HG03571 (cell line): ENCODE results near the gene CNKSR3.

Source experiments
- ATAC-seq: cut with Tn5 transposase; IDR thresholded peaks from one replicate; pipeline ENCODE4 v1.9.1; 2021; ENCODE audit not compliant: unreplicated experiment

Gene CNKSR3

DNA sequence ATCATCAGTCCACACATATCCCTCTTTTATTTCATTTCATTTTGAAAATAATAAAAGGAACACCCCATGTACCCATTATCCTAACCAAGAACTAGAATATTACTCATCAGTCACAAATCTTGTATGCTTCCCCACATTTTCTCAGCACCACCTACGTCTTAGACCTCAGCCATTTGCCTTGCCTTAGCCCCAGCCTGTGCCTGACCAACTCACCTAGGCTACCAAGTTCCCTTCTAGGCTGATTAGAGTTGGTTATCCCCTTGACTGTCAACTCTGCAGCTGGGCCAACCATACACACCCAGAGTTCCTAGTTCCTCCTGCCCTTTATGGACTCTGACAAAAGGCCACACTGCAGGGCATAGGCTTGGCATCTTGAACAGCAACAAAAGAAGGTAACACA is 120.5 kb downstream of the CNKSR3 start:
- ATAC-seq, result no peak

DNA sequence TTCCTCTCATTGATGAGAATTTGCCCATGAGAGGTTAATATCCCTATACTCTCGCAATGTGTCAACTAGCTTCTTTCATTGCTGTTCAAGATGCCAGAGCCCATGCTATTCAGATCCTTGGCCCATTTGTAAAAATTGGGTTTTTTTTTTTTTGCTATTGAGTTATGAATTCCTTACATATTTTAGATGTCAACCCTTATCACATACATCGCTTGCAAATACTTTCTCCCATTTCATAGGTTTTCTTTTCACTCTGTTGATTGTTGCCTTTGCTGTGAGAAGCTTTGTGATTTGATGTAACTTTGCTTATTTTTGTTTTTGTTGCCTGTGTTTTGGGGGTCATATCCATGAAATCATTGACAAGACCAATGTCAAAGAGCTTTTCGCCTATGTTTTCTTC is 121.7 kb downstream of the CNKSR3 start:
- ATAC-seq, result no peak

DNA sequence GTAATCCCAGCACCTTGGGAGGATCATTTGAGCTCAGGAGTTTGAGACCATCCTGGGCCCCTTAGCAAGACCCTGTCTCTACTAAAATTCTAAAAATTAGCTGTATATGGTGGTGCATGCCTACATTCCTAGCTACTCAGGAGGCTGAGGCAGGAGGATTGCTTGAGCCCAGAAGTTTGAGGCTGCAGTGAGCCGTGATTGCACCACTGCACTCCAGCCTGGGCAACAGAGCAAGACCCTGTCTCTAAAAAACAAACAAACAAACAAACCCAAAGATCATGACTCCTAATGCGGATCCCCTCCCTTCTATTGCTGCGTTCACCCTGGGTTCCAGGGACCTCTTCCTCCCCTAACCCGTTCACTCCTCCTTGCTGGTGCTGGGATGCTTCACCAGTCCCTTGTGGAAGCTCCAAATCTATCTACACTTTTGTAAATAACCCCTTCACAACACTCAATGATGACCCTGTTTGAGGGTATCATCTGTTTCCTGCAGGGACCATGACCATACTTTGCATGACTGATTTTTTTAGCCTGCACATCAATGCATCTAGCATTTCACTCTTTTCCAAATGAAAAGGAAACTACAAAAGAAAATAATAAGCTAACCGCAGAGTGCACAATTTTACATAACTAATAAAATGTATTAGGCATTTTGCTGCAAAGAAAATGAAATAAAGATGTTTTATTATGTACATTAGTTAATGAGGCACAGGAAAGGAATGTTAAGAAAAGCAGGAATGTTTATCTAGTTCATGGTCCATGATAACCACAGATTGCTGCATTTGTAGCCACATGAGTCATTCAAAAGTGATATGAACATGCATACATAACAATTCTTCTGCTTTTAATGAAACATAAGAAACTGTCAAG is 123.4 kb downstream of the CNKSR3 start:
- no peak for ATAC-seq

DNA sequence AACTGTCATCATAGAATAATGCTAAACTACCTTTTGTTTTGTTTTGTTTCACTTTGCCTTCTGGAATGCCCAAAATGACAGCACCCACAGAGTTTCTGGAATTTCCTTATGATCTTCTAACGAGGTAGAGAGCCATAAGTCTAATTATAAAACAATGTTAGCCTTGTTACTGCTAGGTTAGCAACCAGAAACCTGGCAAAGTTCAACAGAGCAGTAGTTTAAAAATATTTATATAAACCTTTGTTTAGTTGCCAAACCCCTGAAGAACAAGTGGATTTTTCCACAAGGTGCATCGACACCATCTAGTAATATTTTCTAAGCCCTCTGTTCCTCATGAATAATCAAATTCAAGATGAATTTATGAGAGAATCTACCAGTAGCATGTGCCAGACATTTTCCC is 126.3 kb downstream of the CNKSR3 start:
- ATAC-seq, result no peak

DNA sequence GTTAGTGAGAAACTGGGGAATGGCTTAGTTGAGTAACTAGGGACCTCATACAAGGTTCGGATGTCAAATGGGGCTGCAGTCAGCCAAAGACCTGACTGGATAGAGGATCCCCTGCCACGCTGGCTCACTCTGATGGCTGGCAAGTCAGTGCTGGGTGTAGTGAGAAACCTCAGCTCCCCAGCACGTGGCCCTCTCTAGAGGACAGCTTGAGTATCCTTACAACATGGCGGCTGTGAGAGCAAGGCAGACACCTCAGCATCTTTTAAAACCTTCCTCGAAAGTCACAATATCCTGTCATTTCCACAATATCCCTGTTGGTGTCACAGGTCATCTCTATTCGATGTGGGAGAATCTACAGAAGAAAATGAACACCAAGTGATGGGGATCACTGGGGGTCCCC is 127.2 kb downstream of the CNKSR3 start:
- no peak for ATAC-seq

DNA sequence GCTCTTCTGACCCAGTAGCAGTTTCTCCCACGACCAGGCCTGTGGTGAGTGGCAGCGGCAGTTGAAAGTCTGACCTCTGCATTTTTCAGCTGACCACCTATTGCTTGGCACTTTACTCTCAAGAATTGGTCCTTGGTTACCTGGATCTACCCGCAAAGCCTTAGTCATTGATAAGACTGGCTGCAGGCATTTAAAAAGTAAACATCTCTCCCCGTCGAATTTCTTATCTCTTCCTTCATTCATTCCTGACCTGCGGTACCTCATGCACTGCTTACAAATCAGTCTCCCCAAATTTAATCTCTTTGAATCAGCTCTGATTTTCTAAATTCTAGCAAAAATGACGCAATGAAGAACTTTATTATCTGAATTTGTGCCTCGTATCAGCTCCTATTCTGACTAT is 127.7 kb downstream of the CNKSR3 start:
- ATAC-seq, result no peak

DNA sequence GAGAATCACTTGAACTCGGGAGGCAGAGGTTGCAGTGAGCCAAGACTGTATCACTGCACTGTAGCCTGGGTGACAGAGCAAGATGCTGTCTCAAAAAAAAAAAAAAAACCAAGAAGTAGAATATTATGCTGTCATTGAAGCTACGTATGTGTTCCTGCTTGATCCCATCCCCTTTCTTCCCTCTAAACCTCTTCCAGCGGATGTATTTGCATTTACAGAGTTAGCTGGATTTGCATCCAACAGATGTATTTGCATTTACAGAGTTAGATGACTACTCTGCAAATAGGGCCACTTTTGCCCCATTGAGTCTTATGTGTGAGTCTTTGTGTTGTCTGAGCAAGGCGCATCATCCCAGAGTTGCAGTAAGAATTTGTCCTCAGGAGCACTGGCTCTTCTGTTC is 128.9 kb downstream of the CNKSR3 start:
- ATAC-seq, result no peak

DNA sequence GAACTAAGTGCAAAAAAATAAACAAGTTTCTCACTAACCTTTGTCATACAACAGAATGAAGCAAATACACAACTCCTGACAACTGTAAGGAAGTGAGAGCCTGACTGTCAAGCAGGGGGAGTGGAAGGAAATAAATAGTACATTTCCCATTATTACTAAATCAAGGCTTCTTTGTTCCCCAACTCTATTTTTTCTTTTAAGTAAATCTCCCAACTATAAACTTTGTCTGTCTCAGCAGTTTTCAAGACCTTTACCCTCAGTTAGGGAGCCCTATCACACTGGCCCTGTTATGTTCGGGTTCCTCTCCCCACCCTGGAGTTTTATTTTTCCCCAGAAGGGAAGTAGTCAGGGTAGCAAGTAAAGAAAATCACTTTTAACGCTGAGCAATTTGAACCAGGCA is 129.7 kb downstream of the CNKSR3 start:
- ATAC-seq, result no peak

DNA sequence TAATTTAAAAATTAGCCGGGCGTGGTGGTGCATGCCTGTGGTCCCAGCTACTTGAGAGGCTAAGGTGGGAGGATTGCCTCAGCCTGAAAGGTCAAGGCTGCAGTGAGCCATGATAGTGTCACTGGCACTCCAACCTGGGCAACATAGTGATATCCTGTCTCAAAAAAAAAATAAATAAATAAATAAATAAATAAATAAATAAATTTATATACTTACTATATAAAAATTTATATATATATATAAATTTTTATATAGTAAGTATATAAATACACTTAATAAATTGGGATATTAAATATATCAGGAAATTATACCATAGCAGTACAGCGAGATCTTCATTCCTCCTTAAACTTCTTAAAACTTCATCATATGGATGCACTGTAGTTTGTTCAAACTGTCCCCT is 130.9 kb downstream of the CNKSR3 start:
- no peak for ATAC-seq

DNA sequence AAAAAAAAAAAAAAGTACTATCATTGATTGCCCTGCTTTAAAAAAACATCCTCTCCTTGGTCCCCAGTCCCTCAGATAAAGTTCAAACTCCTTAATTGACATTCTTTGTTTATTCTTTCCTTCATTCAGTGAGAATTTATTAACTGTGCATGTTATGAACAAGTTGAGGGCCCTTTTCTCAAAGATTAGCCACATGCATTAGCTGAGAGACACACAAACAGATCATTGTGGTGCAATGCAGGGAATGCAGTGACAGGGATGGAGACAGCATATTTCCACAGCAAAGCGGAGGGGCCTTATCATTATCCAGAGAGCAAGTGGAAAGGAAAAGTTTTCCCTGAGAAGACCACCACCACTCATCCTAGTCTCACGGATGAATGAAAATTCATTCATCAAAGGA is 132.0 kb downstream of the CNKSR3 start:
- ATAC-seq, result no peak

DNA sequence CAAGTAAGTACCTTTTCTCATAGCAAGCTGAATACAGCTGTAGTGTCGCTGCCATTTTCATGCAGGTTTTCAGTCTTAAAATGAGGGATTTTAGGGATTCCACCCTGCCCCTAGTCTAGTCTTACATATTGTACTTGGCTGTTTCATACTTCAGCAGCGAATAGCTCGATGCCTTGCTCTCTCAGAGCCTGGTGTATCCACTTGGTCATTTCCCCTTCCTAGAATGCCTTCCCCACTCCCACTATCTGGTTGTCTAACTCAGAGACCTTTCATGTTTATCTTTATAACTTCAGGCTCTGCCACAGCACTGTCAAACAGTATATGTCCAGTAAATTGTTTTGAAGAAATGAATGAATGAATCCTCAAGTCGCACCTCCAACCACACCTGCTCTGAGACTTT is 132.8 kb downstream of the CNKSR3 start:
- no peak for ATAC-seq

DNA sequence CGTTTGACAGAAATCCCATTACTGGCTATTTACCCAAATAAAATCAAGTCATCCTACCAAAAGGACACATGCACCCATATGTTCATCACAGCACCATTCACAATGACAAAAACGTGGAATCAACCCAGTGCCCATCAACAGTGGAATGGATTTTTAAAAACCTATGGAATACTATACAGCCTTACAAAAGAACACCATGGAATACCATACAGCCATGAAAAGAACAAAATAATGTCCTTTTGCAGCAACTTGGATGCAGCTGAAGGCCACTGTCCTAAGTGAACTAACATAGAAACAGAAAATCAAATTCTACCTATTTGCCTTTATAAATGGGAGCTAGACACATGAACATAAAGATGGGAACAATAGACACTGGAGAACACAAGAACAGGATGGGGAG is 136.5 kb downstream of the CNKSR3 start:
- ATAC-seq, result no peak

DNA sequence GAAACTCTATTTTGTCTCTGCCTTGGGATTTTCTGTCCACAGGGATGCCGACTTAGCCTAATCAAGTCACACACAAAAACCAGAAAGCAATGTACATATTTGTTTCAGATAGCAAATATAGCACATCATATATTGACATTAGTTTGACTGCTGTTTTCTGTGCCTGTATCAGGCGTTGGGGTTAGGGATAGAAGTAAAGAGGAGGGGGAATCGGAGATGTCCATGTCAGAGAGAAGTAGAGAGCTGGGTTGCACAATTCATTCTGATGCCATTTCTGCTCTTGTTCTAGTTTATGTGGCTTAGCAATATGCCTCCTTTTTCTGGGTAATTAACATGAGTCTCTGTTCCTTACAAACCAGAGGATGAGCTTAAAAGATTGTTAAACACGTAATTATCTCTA is 139.2 kb downstream of the CNKSR3 start:
- no peak for ATAC-seq

DNA sequence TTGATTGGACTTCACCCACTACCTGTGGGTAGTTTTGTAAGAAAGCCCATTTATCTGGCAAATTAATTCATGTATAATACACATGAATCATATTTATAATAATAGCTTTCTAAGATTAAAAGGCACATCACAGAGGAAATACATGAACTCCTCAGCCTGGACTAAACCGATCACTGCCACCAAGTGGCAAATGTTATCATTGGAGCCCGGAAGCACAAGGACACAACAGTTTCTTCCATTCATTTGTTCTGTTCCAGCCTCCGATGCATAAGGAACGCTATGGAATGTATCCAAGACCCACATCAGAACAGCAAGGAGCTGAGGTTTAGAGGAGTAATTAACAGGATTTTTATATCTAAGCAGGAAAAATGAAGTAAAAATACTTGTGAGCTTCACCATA is 139.9 kb downstream of the CNKSR3 start:
- peak; percentile 85 for ATAC-seq

DNA sequence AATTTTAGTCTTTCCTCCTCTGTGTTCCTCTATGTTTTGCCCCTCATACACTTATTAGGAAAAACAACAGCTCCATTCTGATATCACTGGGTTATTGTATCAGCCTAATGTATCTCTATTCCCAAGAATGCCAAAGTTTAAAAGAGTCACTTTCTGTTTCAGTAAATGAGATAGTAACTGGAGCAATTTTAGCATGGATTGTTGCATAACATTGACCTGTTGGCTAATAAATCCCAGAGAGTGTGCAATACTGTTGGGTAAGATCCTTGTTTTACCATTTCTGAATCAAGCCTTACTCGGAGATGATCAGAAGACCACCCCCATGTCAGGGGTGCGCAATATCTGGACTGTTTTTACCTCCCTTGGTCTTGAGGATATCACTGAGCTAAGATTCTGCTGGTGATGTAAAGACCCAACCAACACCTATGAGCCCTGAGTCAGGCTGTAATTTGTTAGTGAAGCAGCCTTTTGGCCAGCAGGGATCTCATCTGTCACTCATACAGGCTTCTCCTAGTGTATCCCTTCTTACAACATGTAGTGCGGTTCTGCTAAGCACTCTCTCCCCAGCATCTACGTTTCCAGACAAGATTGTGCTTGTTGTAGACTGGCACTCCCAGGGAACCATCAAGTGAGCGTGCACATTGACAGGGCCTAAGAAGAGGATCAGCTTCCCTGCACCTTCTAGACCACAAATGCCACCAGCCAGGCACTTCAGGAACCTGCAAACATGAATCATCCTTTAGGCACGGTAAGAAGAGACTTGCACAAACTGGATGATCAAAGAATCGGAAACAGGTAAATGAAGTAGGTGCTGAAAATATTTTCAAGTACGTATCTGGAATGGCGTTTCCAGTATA is 142.4 kb downstream of the CNKSR3 start:
- ATAC-seq, result no peak

DNA sequence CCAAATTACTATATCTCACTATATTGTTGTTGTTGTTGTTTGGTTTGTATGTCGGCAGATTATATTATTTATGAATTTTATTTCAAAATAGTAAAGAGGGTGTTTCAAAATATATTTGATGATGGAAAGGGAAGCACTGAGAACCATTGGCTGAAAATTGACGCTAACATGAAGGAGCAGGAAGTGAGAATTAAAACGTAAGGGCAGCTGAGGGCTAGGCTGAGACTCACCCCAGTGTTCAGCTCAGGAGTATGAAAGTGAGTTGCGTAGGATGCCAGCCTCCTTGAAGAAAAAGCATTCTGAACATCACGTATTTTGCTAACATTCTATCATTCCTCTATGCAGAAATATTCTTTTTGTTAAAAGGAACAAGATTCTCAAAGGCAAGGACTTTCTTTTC is 143.1 kb downstream of the CNKSR3 start:
- ATAC-seq, result no peak

DNA sequence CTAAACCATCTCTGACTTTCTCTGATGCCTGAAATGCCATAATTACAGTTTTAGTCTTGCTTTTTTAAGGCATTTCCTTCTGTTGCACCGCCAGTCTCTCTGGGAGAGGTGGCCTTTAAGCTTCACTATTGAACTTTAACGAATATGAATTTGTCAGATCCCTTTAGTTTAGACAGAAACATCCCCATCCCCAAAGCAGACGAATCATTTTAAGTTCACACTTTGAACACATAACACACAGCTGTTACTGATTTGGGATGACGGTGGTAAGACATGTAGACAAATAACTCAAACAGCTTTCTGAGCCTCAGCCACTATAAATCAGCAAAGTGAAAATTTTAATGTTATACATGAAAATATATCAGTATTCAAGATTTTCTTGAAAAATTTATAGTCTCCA is 146.7 kb downstream of the CNKSR3 start:
- ATAC-seq, result no peak

DNA sequence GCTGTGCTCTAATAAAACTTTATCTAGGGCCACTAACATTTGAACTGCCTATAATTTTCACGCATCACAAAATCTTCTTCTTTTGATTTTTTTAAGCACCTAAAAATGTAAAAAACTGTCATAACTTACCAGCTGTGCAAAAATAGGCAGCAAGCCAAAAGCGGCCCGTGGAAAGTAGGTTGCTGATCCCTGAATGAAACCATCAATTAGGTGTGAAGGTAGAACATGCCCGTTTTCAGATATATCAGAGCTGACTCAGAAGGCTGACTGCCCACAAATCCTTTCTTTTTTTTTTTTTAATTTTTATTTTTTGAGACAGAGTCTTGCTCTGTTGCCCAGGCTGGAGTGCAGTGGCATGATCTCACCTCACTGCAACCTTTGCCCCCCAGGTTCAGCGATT is 149.0 kb downstream of the CNKSR3 start:
- ATAC-seq, result no peak

DNA sequence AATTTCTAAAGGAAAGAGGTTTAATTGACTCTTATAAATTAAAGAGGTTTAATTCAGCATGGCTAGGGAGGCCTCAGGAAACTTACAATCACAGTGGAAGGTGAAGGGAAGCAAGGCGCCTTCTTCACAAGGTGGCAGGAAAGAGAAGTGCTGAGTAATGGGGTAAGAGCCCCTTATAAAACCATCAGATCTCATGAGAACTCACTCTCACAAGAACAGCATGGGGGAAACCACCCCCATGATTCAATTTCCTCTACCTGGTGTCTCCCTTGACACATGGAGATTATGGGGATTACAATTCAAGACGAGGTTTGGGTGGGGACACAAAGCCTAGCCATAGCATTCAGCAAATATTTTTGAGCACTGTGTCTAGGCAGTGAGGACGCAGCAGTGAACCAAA is 150.0 kb downstream of the CNKSR3 start:
- ATAC-seq, result no peak

DNA sequence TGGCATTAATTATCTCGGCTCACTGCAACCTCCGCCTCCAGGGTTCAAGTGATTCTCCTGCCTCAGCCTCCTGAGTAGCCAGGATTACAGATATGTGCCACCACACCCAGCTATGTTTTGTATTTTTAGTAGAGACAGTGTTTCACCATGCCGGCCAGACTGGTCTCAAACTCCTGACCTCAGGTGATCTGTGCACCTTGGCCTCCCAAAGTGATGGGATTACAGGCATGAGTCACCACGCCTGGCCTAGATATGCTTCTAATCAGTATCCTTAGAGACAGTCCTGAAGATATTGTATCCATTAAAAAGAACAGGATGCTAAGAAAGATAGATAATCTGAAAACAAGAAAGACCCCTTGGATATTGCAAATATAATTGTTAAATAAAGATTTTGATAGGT is 150.8 kb downstream of the CNKSR3 start:
- ATAC-seq, result no peak

DNA sequence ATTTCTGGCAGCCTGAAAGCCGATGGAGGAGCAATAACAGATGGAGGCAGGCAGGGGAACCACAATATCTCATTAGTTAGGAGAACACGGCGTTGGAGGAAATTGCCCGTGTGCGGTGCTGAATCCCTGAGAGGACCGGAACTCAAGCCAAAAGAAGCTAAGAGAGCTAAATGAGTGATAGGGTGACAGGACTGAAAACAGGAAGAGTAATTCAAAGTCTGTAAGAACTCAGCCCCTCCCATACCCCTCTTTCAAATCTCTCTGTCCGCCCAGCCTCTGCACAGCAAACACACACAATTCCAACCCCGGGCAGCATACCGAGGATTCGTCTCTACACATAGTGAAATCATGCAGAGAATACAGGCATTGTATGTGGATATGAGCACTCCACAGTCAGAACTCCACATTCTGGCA is 151.3 kb downstream of the CNKSR3 start:
- ATAC-seq, result no peak

DNA sequence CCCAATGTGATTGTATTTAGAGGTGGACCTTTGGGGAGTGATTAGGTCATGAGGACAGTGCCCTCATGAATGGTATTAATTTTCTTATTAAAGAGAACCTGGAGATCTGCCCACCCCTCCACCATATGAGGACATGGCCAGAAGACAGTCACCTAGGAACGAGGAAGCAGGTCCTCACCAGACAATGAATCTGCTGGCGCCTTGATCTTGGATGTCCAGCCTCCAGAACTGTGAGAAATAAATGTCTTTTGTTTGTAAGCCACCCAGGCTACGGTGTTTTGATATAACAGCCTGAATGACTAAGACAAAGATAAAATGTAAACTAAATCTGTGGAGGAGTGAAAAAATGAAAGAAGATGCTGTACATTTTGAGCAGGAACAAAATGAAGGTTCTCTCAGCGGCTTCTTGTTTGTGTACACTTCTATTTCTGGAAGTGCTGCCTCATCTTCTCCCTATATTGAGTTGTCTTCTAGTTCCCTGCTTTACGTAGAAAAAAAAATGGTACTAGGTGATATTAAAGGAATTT is 152.4 kb downstream of the CNKSR3 start:
- no peak for ATAC-seq
